ENCODE data around the gene GLRA3. TPM values are rescaled to one million over a fixed set of nuclear protein-coding genes. Genes with fewer than 3 reads are reported as not detected.
A peak's percentile ranks its signal among the peaks of the same experiment; 100 is the strongest.

Gene GLRA3
- total RNA-seq, 1 donor from 2014 or later = not detected

- no peaks in the 10 kb centered on the region for H3K9me3 ChIP-seq (ENCODE audit: low read depth)
- no peaks in the 10 kb centered on the region for H3K36me3 ChIP-seq
- DNase-seq (ENCODE audit: low spot score) = no peak
- Mint-ChIP-seq H3K9me3 (no peaks in the 10 kb centered on the region), H3K36me3 (no peaks in the 10 kb centered on the region), H3K27ac (no peak overlapping the region), H3K4me1 (peaks cover 4% of the 10 kb centered on the region), H3K4me3 (no peak overlapping the region), H3K27me3 (ENCODE audit: insufficient read depth, low read depth) (no peaks in the 10 kb centered on the region)
- TF ChIP-seq EZH2 (IDR thresholded peaks at IDR 0.05) = no peak
- no peak for TF ChIP-seq CTCF (IDR thresholded peaks at IDR 0.05)
- TF ChIP-seq EZH2phosphoT487 (IDR thresholded peaks at IDR 0.05) = no peak
- H3K27ac ChIP-seq = no peak overlapping the region
- H3K4me3 ChIP-seq = no peak overlapping the region
- no peak overlapping the region for H3K9ac ChIP-seq
- no peaks in the 10 kb centered on the region for H3K79me2 ChIP-seq (ENCODE audit: low read depth)
- H4K20me1 ChIP-seq (ENCODE audit: low read depth) = no peaks in the 10 kb centered on the region
- H3K4me1 ChIP-seq = peaks cover 12% of the 10 kb centered on the region
- no peak overlapping the region for H3K4me2 ChIP-seq
- H2AFZ ChIP-seq (replicated peaks) = no peak overlapping the region
- H3F3A ChIP-seq (ENCODE audit: low read depth) = no peaks in the 10 kb centered on the region
- H3K27me3 ChIP-seq = no peaks in the 10 kb centered on the region
Measured at GRCh38 chr4:174716986-174717770, 111.9 kb downstream of the GLRA3 start.

GRCh38 chr4:174714393-174715211 is 114.4 kb downstream of the GLRA3 start:
- no peak overlapping the region for H3K4me3 ChIP-seq
- Mint-ChIP-seq H3K4me1 (peaks cover 4% of the 10 kb centered on the region), H3K4me3 (no peak overlapping the region), H3K27me3 (ENCODE audit: insufficient read depth, low read depth) (no peaks in the 10 kb centered on the region), H3K36me3 (no peaks in the 10 kb centered on the region), H3K9me3 (no peaks in the 10 kb centered on the region), H3K27ac (no peak overlapping the region)
- H3K27ac ChIP-seq = no peak overlapping the region
- H3K9me3 ChIP-seq (ENCODE audit: low read depth) = no peaks in the 10 kb centered on the region
- TF ChIP-seq EZH2phosphoT487 (IDR thresholded peaks at IDR 0.05) (no peak), CTCF (IDR thresholded peaks at IDR 0.05) (peak; percentile 82)
- no peak overlapping the region for H3K4me2 ChIP-seq
- no peaks in the 10 kb centered on the region for H3K79me2 ChIP-seq (ENCODE audit: low read depth)
- H3K27me3 ChIP-seq = no peaks in the 10 kb centered on the region
- H4K20me1 ChIP-seq (ENCODE audit: low read depth) = no peaks in the 10 kb centered on the region
- H3K36me3 ChIP-seq = no peaks in the 10 kb centered on the region
- peak; percentile 64 for DNase-seq (ENCODE audit: low spot score)
- H3K9ac ChIP-seq = no peak overlapping the region
- peaks cover 12% of the 10 kb centered on the region for H3K4me1 ChIP-seq
- H3F3A ChIP-seq (ENCODE audit: low read depth) = no peaks in the 10 kb centered on the region
- no peak overlapping the region for H2AFZ ChIP-seq (replicated peaks)

GRCh38 chr4:174713821-174714220 is 115.2 kb downstream of the GLRA3 start:
- peak overlapping the region; percentile 92 for H2AFZ ChIP-seq (replicated peaks)
- no peak overlapping the region for H3K4me3 Mint-ChIP-seq
- peak overlapping the region; percentile 42 for H3K4me2 ChIP-seq
- no peaks in the 10 kb centered on the region for H3K9me3 ChIP-seq (ENCODE audit: low read depth)
- H3K9ac ChIP-seq = no peak overlapping the region
- H3K79me2 ChIP-seq (ENCODE audit: low read depth) = no peaks in the 10 kb centered on the region
- H3F3A ChIP-seq (ENCODE audit: low read depth) = no peaks in the 10 kb centered on the region
- no peak overlapping the region for H3K27ac Mint-ChIP-seq
- no peak overlapping the region for H3K27ac ChIP-seq
- no peaks in the 10 kb centered on the region for H3K36me3 Mint-ChIP-seq
- no peaks in the 10 kb centered on the region for H4K20me1 ChIP-seq (ENCODE audit: low read depth)
- no peaks in the 10 kb centered on the region for H3K27me3 ChIP-seq
- no peaks in the 10 kb centered on the region for H3K36me3 ChIP-seq
- H3K27me3 Mint-ChIP-seq (ENCODE audit: insufficient read depth, low read depth) = no peaks in the 10 kb centered on the region
- H3K4me3 ChIP-seq = no peak overlapping the region
- no peak for DNase-seq (ENCODE audit: low spot score)
- H3K9me3 Mint-ChIP-seq = no peaks in the 10 kb centered on the region
- no peak for TF ChIP-seq CTCF (IDR thresholded peaks at IDR 0.05)
- no peak for TF ChIP-seq EZH2 (IDR thresholded peaks at IDR 0.05)
- TF ChIP-seq EZH2phosphoT487 (IDR thresholded peaks at IDR 0.05) = no peak
- H3K4me1 Mint-ChIP-seq = peaks cover 4% of the 10 kb centered on the region
- peaks cover 12% of the 10 kb centered on the region for H3K4me1 ChIP-seq

All from neural progenitor cell (in vitro differentiated cells).